GM12801 (cell line): ENCODE results near the gene CDIP1.

ENCODE experiments used
- CTCF ChIP-seq: IDR thresholded peaks from one replicate; pipeline ENCODE4 v1.5.1; 2011; ENCODE audit warnings: control low read depth; ENCODE audit not compliant: insufficient read length; ENCODE audit errors: extremely low read depth

CDIP1 gene

GRCh38 chr16:4572715-4573114 lies 34.1 kb upstream of the CDIP1 start:
- no peak for TF ChIP-seq CTCF

- TF ChIP-seq CTCF, result no peak
Observed at GRCh38 chr16:4570688-4571321, 32.2 kb upstream of the CDIP1 start.

GRCh38 chr16:4570086-4570485 lies 31.5 kb upstream of the CDIP1 start:
- TF ChIP-seq CTCF, result no peak

- TF ChIP-seq CTCF, result no peak
Observed at GRCh38 chr16:4566144-4566543, 27.6 kb upstream of the CDIP1 start.

DNA sequence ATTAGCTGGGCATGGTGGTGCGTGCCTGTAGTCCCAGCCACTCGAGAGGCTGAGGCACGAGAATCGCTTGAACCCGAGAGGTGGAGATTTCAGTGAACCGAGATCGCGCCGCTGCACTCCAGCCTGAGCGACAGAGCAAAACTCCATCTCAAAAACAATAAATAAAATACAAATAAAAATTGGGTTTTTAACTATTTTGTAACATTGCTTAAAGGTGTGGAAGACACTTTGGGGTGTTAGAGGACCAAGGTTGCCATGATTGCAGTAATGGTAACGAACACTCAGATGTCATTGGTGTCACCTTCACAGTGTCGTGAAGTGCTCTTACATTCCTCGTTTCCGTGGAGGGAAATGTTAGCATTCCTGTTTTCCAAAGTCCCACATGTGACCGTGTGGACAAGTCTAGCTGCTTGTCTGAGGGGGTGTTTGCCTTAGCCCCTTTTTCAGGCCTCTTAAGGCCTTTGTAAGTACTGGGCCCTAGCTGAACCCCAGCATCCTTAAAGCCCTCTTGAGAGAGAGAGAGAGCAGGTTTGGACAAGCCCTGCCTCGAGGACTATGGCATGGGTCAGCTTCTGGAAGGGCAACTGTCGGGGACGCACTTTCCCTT lies 26.2 kb upstream of the CDIP1 start:
- no peak for TF ChIP-seq CTCF

DNA sequence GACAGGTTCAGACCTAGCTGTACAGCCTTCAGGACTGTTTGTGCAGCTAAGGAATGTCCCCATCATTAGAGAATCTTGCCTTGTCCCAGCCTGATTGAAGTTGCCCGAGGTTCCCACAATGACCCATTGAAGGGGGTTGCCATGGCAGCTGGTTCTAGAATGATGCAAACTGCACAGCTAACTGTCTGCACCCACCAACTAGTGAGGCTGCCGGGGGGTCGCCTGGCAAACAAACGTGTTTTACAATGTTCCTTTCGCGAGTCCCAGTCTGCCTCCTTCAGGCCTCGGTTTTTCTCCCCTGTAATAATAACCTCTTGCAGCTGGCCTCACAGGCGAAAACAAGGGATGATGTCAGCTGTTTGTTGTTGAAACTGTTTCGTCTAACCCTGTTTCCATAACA lies 23.0 kb upstream of the CDIP1 start:
- no peak for TF ChIP-seq CTCF

DNA sequence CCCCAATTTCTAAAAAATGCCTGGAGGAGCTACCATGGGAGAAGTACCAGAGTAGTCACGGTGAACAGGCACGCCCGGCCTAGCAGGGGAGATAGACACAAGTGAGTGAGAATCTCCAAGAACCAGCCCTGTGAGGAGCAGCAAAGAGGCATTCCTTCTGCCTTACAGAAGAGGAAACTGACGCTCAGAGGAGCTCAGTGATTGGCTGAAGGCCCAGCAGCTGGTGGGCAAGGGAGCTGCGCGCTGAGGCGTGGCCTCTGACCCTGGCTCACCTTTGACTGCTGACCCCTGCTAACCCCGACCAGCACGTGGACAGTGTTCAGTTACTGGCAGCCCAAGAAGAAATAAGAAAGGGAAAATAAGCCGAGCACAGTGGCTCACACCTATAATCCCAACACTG lies 19.4 kb upstream of the CDIP1 start:
- TF ChIP-seq CTCF, result no peak
